Sigmoid colon (tissue), 7 donors: ENCODE data around the gene SIRT2. TPM values are rescaled to one million over a fixed set of nuclear protein-coding genes. Genes with fewer than 3 reads are reported as not detected.

ENCODE experiments used
- DNase-seq: peaks from one replicate; pipeline ENCODE4 v3.0.0-alpha.2; 2019
- H3K27ac ChIP-seq, 4 donors: fragments of 200-600 bp; sonication (generic); one replicate each; pipeline ENCODE4 v1.5.1; 2016 to 2019; ENCODE audit warnings: mild to moderate bottlenecking in 1 of 4
- H3K27me3 ChIP-seq, 3 donors: fragments of 200-600 bp; sonication (generic); one replicate each; pipeline ENCODE4 v1.5.1; 2019; ENCODE audit warnings: mild to moderate bottlenecking in 1 of 3
- H3K36me3 ChIP-seq, 4 donors: fragments of 200-600 bp; sonication (generic); one replicate each; pipeline ENCODE4 v1.5.1; 2016 to 2019
- H3K4me1 ChIP-seq, 4 donors: fragments of 200-600 bp; sonication (generic); one replicate each; pipeline ENCODE4 v1.5.1; 2017 to 2019
- H3K4me3 ChIP-seq, 4 donors: fragments of 200-600 bp; sonication (generic); one replicate each; pipeline ENCODE4 v1.5.1; 2017 to 2019; ENCODE audit warnings: mild to moderate bottlenecking in 2 of 4, moderate library complexity in 1 of 4
- H3K9me3 ChIP-seq, 4 donors: fragments of 200-600 bp in 3 of 4; sonication (generic) in 3 of 4; one replicate each; pipeline versions ENCODE4 v1.5.1 to v1.6.1; 2013 to 2019
- EP300 ChIP-seq, 4 donors: sonication (generic); formaldehyde crosslinking; IDR thresholded peaks; one replicate each; pipeline ENCODE4 v1.6.1; 2017; ENCODE audit warnings: antibody characterized with exemption in 4 of 4
- POLR2A ChIP-seq, 2 donors: fragments of 450-650 bp; IDR thresholded peaks; one replicate each; pipeline ENCODE4 v1.6.1; 2016; ENCODE audit warnings: antibody characterized with exemption in 2 of 2, mild to moderate bottlenecking in 2 of 2, moderate library complexity in 2 of 2
- POLR2AphosphoS5 ChIP-seq, 4 donors: sonication (generic); formaldehyde crosslinking; IDR thresholded peaks; one replicate each; pipeline ENCODE4 v1.6.1; 2017; ENCODE audit warnings: antibody characterized with exemption in 4 of 4
- WGBS, 2 donors: extraction: QIAGEN DNeasy Blood & Tissue Kit; methylation state at CpG; one replicate each; pipeline ENCODE4 v1.1.7; 2013; 5-methylcytosine and 5-hydroxymethylcytosine counted together
- intact Hi-C: fragments of 100-400 bp; cut with DNase I; formaldehyde crosslinking; loops from one replicate; pipeline ENCODE4 v1.15.1; 2023
- polyA plus RNA-seq, 3 donors: library from polyadenylated mRNA; stranded (reverse); fragments of 200-250 nt; gene quantifications; one replicate each; pipeline ENCODE4 v1.2.3, GENCODE V29; 2013
- total RNA-seq, 4 donors: library from RNA; depleted of rRNA; stranded (reverse); fragments of >200 nt; gene quantifications; one replicate each; pipeline ENCODE4 v1.1.0, GENCODE V29; 2016
- TF ChIP-seq, protein P1 (sequence below), 4 experiments: fragments of 450-650 bp in 3 of 4; fragments of 200-600 bp in 1 of 4; IDR thresholded peaks; one replicate each; pipeline ENCODE4 v1.5.1; 2016 to 2019; ENCODE audit warnings: antibody characterized with exemption in 4 of 4, mild to moderate bottlenecking in 3 of 4, moderate library complexity in 2 of 4
- donor health status: healthy with polysubstance abuse.
- donor health status: Bipolar disorder and iron deficiency.
- donor health status: healthy.

The SIRT2 gene
- total and polyA plus RNA-seq, 7 donors, result 36.2 to 92.7 (median 65.5) TPM

DNA sequence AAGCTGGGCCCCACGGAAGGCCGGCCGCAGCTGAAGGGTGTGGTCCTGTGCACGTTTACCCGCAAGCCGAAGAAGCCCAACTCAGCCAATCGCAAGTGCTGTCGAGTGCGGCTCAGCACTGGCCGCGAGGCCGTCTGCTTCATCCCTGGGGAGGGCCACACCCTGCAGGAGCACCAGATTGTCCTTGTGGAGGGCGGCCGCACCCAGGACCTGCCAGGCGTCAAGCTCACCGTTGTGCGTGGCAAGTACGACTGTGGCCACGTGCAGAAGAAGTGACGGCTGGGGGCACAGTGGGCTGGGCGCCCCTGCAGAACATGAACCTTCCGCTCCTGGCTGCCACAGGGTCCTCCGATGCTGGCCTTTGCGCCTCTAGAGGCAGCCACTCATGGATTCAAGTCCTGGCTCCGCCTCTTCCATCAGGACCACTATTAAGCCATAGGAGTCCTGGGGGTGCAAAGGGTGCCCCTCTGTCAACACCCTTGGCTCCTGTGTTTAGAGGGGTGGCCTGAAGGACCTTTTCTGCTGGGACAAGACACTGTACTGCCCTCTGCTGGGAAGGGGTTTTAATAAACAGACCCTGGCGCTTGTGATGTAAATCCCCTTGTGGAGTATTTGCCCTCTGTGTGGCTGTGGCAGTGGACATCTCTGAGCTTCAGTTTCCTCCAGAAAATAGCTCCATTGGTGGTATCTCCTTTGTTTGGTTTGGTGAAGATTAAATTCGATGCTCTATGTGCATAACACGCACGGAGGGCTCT, 33.2 kb upstream of the SIRT2 start:
- intact Hi-C loops, result loop anchor here (5.0 kb wide), 1 partner anchor 315 kb away; the partner anchor contains the start of genes EIF3K and MAP4K1
- Histone ChIP-seq H3K27me3 (no peaks in the 10 kb centered on the region), H3K9me3 (no peaks in the 10 kb centered on the region), H3K27ac (no peak overlapping the region), H3K4me3 (no peak overlapping the region), H3K4me1 (peaks cover 0 to 27% (median 21%) of the 10 kb centered on the region in 4 donors), H3K36me3 (peaks cover 0 to 14% (median 7%) of the 10 kb centered on the region in 4 donors)
- DNase-seq, result no peak
- TF ChIP-seq POLR2A (IDR thresholded peaks at IDR 0.05), result no peak
- TF ChIP-seq POLR2AphosphoS5 (IDR thresholded peaks at IDR 0.05), result no peak
- TF ChIP-seq EP300 (IDR thresholded peaks at IDR 0.05), result no peak
- TF ChIP-seq, protein P1, sequence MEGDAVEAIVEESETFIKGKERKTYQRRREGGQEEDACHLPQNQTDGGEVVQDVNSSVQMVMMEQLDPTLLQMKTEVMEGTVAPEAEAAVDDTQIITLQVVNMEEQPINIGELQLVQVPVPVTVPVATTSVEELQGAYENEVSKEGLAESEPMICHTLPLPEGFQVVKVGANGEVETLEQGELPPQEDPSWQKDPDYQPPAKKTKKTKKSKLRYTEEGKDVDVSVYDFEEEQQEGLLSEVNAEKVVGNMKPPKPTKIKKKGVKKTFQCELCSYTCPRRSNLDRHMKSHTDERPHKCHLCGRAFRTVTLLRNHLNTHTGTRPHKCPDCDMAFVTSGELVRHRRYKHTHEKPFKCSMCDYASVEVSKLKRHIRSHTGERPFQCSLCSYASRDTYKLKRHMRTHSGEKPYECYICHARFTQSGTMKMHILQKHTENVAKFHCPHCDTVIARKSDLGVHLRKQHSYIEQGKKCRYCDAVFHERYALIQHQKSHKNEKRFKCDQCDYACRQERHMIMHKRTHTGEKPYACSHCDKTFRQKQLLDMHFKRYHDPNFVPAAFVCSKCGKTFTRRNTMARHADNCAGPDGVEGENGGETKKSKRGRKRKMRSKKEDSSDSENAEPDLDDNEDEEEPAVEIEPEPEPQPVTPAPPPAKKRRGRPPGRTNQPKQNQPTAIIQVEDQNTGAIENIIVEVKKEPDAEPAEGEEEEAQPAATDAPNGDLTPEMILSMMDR (IDR thresholded peaks at IDR 0.05), result peak in 2 of 4 experiments; percentile 13 to 20
- 93% methylated on average over 29 of the region's 29 CpGs for WGBS, 2 donors

DNA sequence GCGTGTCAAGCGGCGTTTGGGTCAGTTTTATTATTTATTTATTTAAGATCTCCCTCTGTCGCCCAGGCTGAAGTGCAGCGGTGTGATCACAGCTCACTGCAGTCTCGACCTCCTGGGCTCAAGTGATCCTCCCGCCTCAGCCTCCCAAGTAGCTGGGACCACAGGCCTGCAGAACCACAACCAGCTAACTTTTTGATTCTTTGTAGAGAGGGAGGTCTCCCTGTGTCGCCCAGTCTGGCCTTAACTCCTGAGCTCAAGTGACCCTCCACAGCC, 32.0 kb upstream of the SIRT2 start:
- Histone ChIP-seq H3K9me3 (no peaks in the 10 kb centered on the region), H3K36me3 (peaks cover 0 to 14% (median 7%) of the 10 kb centered on the region in 4 donors), H3K27me3 (no peaks in the 10 kb centered on the region), H3K4me1 (peaks cover 0 to 27% (median 21%) of the 10 kb centered on the region in 4 donors), H3K4me3 (peak overlapping the region; percentile 59 to 73 (median 64)), H3K27ac (peak overlapping the region in 3 of 4 donors; percentile 84 to 90 (median 88))
- intact Hi-C loops, result loop anchor here (2.0 to 5.0 kb wide), 5 partner anchors 31 to 417 kb away; partner anchors contain the start of genes EIF3K and MAP4K1
- DNase-seq, result no peak
- WGBS, 2 donors, result 9 to 33% methylated on average over 8 of the region's 8 CpGs
- TF ChIP-seq EP300 (IDR thresholded peaks at IDR 0.05), result no peak
- no peak for TF ChIP-seq POLR2A (IDR thresholded peaks at IDR 0.05)
- no peak for TF ChIP-seq POLR2AphosphoS5 (IDR thresholded peaks at IDR 0.05)
- TF ChIP-seq, protein P1 (IDR thresholded peaks at IDR 0.05), result no peak

DNA sequence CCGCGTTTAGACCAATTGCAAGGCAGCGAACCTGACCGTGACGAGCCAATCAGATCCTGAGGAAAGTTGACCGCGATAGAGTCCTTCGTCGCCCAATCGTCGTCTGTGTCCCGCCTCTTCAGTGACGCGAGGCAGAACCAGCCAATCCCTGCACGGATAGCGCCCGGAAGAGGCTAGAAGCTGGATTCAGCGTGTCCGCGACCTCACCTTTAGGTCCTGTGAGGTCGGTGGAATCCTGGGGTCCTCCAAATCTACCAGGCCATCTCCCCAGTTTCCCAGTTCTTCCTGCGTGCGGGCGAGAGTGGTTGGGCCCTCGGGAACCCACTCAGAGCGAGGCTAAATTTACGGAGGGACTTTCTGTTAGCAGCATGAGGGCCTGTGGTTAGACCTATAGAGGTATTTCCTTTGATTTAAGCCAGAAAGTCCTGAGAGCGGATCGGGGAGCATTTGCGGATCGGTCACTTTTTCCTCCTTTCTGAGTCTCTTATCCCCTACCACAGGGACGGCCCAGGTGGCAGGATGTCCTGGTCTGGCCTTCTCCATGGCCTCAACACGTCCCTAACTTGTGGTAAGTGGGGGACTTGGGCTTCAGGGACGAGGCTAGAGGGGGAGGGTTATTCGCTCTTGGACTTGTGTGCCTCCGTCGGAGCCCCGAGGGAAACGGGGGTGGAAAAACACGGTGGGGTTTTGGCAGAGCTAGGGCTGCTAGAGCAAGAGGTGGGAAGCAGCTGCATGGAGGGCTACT, 31.5 kb upstream of the SIRT2 start, which contains the start of gene MRPS12:
Gene MRPS12 (plus strand): TSS at position 169 of the 745 bp plus-strand sequence. CDS start 351 bp downstream, at position 520.
- WGBS, 2 donors, result 0 to 1% methylated on average over 40 of the region's 40 CpGs
- intact Hi-C loops, result loop anchor here (1.0 to 5.0 kb wide), 6 partner anchors 30 to 528 kb away; partner anchors contain the start of genes EIF3K, FAM98C and MAP4K1
- no peaks in the 10 kb centered on the region for H3K27me3 ChIP-seq
- H3K36me3 ChIP-seq, result peaks cover 0 to 18% (median 7%) of the 10 kb centered on the region in 4 donors
- peaks cover 0 to 27% (median 21%) of the 10 kb centered on the region in 4 donors for H3K4me1 ChIP-seq
- peak; percentile 99 for DNase-seq
- H3K9me3 ChIP-seq, result no peaks in the 10 kb centered on the region
- peak within 1 kb of the TSS; percentile 84 to 91 (median 89) for H3K27ac ChIP-seq
- peak within 1 kb of the TSS; percentile 59 to 73 (median 64) for H3K4me3 ChIP-seq
- TF ChIP-seq POLR2AphosphoS5 (IDR thresholded peaks at IDR 0.05) (peak in 3 of 4 donors; percentile 65 to 86 (median 86)), POLR2A (IDR thresholded peaks at IDR 0.05) (peak in 1 of 2 donors; percentile 43), EP300 (IDR thresholded peaks at IDR 0.05) (no peak)
- TF ChIP-seq, protein P1 (IDR thresholded peaks at IDR 0.05), result no peak

DNA sequence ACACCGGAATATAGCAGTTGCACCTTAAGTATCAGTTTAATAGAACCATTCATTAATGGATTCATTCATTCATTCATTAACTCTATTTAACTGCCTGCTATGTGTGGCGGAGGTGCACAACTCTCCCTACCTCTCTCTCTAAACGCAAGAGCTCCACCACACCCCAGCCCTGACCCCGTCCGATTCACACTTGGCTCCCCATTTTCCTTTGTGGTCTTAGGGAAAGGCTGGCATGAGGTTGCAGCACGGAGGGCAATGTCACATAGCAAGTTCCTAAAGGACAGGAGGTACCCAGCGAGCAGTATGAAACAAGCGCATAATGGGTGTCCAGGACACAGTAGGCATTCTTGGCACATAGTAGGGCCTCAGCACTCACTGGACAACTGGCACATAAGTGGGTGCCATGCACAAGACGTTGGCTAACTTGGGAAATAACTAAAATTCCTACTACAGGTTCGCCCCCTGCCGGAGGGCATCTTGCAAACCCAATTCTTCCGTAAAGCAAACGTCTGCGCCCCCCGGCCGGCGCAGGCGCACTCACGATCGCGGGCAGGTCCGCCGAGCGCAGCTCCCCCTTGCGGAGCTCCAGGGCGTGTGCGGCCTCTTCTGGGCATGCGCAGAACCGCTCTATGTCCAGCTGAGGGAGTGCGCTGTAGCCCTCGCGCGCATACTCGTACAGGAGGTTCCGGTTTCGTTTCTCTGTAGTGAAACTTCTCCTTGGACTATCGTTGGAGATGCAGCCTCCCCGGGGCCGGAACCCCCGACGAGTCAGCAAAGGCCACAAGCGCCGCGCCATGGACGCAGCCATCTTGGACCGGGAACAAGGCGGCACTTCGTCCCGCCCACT, 30.7 kb upstream of the SIRT2 start, which contains the start of gene SARS2:
Gene SARS2 (minus strand): TSS at position 835 of the 847 bp plus-strand sequence. CDS start 27 bp downstream, at position 808.
- intact Hi-C loops, result loop anchor here (1.0 to 5.0 kb wide), 6 partner anchors 29 to 527 kb away; partner anchors contain the start of genes EIF3K, FAM98C and MAP4K1
- 2 to 3% methylated on average over 49 of the region's 49 CpGs for WGBS, 2 donors
- peaks cover 0 to 27% (median 21%) of the 10 kb centered on the region in 4 donors for H3K4me1 ChIP-seq
- peaks cover 0 to 26% (median 10%) of the 10 kb centered on the region in 4 donors for H3K36me3 ChIP-seq
- H3K27me3 ChIP-seq, result no peaks in the 10 kb centered on the region
- TF ChIP-seq, protein P1 (IDR thresholded peaks at IDR 0.05), result peak; percentile 95 to 98 (median 98)
- TF ChIP-seq EP300 (IDR thresholded peaks at IDR 0.05) (no peak), POLR2A (IDR thresholded peaks at IDR 0.05) (no peak), POLR2AphosphoS5 (IDR thresholded peaks at IDR 0.05) (peak in 1 of 4 donors; percentile 48)
- H3K9me3 ChIP-seq, result no peaks in the 10 kb centered on the region
- DNase-seq, result peak; percentile 96
- peak within 1 kb of the TSS; percentile 84 to 91 (median 89) for H3K27ac ChIP-seq
- H3K4me3 ChIP-seq, result peak within 1 kb of the TSS; percentile 59 to 73 (median 64)
